Choroid plexus epithelial cell (primary cell): ENCODE results near the gene CELA3A.
"Not testable (repeated sequence)": the region's sequence is repeated elsewhere in the genome, so short reads cannot be mapped to it uniquely, and the experiment has no call there.

ENCODE experiments used
- DNase-seq: peaks from one replicate; pipeline ENCODE4 v3.0.0-alpha.2; 2010; ENCODE audit warnings: low read depth
- H3K4me3 ChIP-seq: 2 replicates; pipeline ENCODE4 v1.5.1; 2011; ENCODE audit warnings: low read depth, mild to moderate bottlenecking, control low read depth, low read length, moderate library complexity
- CTCF ChIP-seq: conservative IDR thresholded peaks from 2 replicates; pipeline ENCODE4 v1.5.1; 2011; ENCODE audit warnings: low read depth, mild to moderate bottlenecking, control low read depth, inconsistent platforms, low read length, moderate library complexity

CELA3A gene

GRCh38 chr1:21980515-21981220, 20.8 kb upstream of the CELA3A start:
- peak; percentile 41 for DNase-seq
- H3K4me3 ChIP-seq = not testable (repeated sequence)
- TF ChIP-seq CTCF = peak; percentile 38

GRCh38 chr1:21981253-21981652, 20.2 kb upstream of the CELA3A start:
- H3K4me3 ChIP-seq, DNase-seq: not testable (repeated sequence)

DNA sequence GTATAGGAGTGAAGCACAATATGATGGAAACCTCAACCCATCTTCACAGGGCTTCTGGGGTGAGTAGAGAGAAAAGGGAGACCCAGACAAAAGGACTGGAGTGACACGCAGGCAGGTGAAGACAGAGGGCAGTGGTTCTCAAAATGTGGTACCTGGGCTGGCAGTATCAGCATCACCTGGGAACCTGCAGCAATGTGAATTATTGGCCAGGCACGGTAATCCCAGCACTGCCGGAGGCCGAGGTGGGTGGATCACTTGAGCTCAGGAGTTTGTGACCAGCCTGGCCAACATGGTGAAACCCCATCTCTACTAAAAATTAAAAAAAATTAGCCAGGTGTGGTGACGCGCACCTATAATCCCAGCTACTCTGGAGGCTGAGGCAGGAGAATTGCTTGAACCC, 19.3 kb upstream of the CELA3A start:
- not testable (repeated sequence) for H3K4me3 ChIP-seq, DNase-seq

- not testable (repeated sequence) for H3K4me3 ChIP-seq, DNase-seq
Observed at GRCh38 chr1:21983539-21983938, 17.9 kb upstream of the CELA3A start.

DNA sequence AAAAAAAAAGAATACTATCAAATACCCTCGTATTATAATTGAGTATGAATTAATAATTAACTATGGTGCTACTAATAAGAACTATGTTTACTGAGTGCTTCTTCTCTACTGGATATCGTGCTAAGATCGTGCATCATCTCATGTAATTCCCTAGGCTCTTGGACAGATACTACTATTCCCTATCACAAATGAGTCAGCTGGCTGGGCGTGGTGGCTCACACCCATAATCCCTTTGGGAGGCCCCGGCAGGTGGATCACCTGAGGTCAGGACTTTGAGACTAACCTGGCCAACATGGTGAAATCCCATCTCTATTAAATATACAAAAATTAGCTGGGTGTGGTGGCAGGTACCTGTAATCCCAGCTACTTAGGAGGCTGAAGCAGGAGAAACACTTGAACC, 15.6 kb upstream of the CELA3A start:
- H3K4me3 ChIP-seq, DNase-seq: not testable (repeated sequence)

GRCh38 chr1:21986386-21986785, 15.1 kb upstream of the CELA3A start:
- H3K4me3 ChIP-seq, DNase-seq: not testable (repeated sequence)

DNA sequence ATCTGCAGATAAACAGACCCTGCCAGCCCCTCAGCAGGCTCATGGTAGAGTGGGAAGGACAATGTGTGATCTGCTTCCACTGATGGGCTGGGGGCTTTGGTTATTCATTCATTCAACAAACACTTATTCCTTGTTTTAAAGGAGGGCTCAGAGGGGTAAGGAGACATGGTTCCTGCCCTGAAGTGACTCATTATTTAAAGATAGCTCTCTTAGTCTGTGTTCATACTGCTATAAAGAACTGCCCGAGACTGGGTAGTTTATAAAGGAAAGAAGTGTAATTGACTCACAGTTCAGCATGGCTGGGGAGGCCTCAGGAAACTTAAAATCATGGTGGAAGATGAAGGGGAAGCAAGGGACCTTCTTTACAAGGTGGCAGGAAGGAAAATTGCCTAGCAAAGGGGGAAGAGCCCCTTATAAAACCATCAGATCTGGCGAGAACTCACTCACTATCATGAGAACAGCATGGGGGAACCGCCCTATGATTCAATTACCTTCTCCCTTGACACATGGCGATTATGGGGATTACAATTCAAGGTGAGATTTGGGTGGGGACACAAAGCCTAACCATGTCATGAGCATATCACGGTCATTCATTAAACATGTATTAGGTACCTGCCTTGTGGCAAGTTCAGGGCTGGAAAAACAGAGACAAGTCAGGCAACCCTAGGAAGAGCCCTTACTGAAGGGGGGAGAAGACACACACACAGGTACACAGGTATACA, 11.6 kb upstream of the CELA3A start:
- H3K4me3 ChIP-seq, DNase-seq: not testable (repeated sequence)

- DNase-seq, H3K4me3 ChIP-seq: not testable (repeated sequence)
Observed at GRCh38 chr1:21992186-21992585, 9.3 kb upstream of the CELA3A start.

- not testable (repeated sequence) for H3K4me3 ChIP-seq, DNase-seq
Observed at GRCh38 chr1:21994716-21995115, 6.7 kb upstream of the CELA3A start.

DNA sequence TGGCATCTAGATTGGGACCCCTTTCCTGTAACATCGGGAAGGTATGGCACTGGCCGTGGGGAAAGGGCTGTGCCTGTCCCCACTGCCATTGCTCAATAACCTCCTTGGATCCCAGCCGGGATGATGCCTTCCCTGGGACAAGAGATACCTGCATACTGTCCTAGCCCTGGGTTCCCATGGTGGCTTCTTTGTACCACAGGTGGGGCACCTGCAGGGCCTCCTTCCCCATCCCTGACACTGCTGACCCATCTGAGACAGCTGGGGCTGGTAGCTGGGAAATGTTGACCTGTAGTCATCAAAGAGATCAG, 4.8 kb upstream of the CELA3A start:
- DNase-seq = not testable (repeated sequence)

GRCh38 chr1:21997891-21998623, 3.4 kb upstream of the CELA3A start:
- DNase-seq, H3K4me3 ChIP-seq: not testable (repeated sequence)

More for the DNA sequence above, 4.8 kb upstream of the CELA3A start:
- H3K4me3 ChIP-seq = not testable (repeated sequence)

GRCh38 chr1:21998624-21999294, 2.7 kb upstream of the CELA3A start:
- DNase-seq, H3K4me3 ChIP-seq: not testable (repeated sequence)

GRCh38 chr1:21999645-22000044, 1.8 kb upstream of the CELA3A start:
- DNase-seq, H3K4me3 ChIP-seq: not testable (repeated sequence)

DNA sequence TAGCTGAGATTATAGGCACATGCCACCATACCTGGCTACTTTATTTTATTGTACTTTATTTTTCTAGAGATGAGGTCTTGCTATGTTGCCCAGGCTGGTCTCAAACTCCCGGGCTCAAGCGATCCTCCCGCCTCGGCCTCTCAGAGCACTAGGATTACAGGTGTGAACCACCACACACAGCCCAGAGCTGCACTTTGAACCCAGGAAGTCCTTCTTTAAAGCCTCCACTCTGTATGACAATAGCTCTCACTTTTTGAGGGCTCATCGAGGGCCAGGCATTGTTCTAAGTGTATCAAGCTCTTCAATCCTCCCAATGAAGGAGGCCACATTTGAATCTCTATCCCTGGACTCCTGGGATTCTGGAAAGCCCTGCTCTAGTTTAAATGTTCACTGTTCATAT, 1.0 kb downstream of the CELA3A start:
- not testable (repeated sequence) for DNase-seq, H3K4me3 ChIP-seq

DNA sequence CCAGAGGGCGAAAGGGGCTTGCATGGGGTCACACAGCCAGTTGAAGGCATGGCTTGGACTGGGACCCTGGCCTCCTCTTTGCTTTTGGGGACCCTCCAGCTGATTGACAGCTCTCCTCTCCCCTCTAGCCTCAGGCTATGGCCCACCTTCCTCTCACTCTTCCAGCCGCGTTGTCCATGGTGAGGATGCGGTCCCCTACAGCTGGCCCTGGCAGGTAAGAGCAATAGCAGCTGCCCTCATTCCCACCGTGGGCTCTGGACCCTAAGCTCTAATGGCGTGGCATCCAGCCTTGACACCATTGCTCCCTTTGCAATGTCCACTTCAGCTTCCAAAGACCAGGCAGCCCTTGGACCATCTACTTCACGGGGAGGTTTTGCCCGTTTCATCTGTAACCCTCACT, 1.4 kb downstream of the CELA3A start:
- not testable (repeated sequence) for H3K4me3 ChIP-seq, DNase-seq

DNA sequence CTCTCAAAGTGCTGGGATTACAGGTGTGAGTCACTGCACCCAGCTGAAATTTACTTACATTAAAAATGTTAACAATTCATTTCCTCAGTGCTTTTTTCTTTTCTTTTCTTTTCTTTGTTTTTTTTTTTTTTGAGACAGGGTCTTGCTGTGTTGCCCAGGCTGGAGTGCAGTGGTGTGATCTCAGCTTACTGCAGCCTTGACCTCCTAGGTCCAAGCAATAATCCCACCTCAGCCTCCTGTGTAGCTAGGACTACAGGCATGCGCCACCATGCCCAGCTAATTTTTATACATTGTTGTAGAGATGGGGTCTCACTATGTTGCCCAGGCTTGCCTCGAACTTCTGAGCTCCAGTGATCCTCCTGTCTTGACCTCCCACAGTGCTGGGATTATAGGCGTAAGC, 2.5 kb downstream of the CELA3A start:
- not testable (repeated sequence) for H3K4me3 ChIP-seq, DNase-seq
